SJSA1 (cell line): ENCODE data around the gene ZNF341. TPM values are rescaled to one million over a fixed set of nuclear protein-coding genes. Genes with fewer than 3 reads are reported as not detected.

Experiments used
- DNase-seq, 2 experiments: peaks; one replicate each; pipeline ENCODE4 v3.0.0-alpha.2; 2015 to 2020; ENCODE audit warnings: low spot score in 2 of 2, low read depth in 1 of 2
- H3K27ac ChIP-seq: fragments of 250-450 bp; sonication (Bioruptor Pico); 2 replicates; pipeline ENCODE4 v1.5.1; 2020; ENCODE audit warnings: mild to moderate bottlenecking, moderate library complexity
- H3K27me3 ChIP-seq: fragments of 250-450 bp; sonication (Bioruptor Pico); replicated peaks from 2 replicates; pipeline ENCODE4 v1.5.1; 2020; ENCODE audit warnings: mild to moderate bottlenecking, moderate library complexity
- H3K36me3 ChIP-seq: fragments of 250-450 bp; sonication (Bioruptor Pico); 2 replicates; pipeline ENCODE4 v1.5.1; 2020; ENCODE audit warnings: mild to moderate bottlenecking
- H3K4me1 ChIP-seq: fragments of 250-450 bp; sonication (Bioruptor Pico); replicated peaks from 2 replicates; pipeline ENCODE4 v1.6.1; 2021; ENCODE audit warnings: mild to moderate bottlenecking
- H3K4me3 ChIP-seq: fragments of 250-450 bp; sonication (Bioruptor Pico); 2 replicates; pipeline ENCODE4 v1.5.1; 2020; ENCODE audit warnings: mild to moderate bottlenecking
- H3K9me3 ChIP-seq: fragments of 250-450 bp; sonication (Bioruptor Pico); replicated peaks from 2 replicates; pipeline ENCODE4 v1.5.1; 2020; ENCODE audit warnings: mild to moderate bottlenecking
- total RNA-seq: library from RNA; depleted of rRNA; stranded (reverse); fragments of >200 nt; shearing (Covaris generic); gene quantifications from 2 replicates; pipeline ENCODE4 v1.2.3, GENCODE V29; 2014; rRNA removed

Gene ZNF341
- total RNA-seq, 1 experiment from 2014 or later, result 2.1 TPM

DNA sequence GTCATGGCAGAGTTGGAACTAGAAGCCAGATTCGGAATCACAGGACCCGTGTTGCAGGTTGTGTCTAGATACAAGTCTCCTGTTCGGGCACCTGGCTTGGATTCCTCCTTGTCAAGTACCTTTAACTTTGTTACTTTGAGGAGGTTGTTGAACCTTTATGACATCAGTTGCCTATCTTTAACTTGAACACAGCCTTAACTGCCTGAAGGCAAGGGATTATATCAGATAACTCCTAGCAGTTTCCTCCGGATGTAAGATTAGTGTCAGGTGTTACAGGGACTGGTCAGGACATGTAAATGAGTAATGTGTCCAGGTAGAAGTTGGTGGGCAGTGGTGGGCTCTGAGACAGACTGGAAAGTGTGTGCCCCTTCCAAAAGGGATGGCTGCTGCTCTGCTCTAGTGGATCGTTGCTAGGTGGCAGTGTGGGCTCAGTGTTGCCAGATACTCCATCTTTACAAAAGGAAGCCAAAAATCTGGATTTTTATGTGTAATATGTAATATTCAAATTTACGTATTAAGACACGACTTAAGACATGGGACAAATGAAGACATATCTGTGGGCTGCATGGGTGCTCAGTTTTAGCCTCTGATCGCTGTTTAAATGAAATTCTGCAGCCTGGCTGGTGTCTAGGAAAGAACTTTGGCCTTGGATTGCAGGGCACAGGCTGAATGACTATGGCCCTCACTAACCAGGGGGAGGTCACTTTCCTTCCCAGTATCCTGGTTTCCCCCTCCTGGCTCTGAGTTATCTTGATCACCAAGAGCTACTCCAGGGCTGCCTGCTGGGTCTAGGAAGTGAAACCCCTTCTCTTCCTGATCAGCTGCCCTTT is 106.5 kb downstream of the ZNF341 start:
- no peak overlapping the region for H3K4me3 ChIP-seq
- no peak overlapping the region for H3K27ac ChIP-seq
- no peaks in the 10 kb centered on the region for H3K9me3 ChIP-seq
- H3K4me1 ChIP-seq, result no peaks in the 10 kb centered on the region
- H3K36me3 ChIP-seq, result peaks cover 14% of the 10 kb centered on the region
- H3K27me3 ChIP-seq, result no peaks in the 10 kb centered on the region
- DNase-seq, result no peak

- Histone ChIP-seq H3K27me3 (no peaks in the 10 kb centered on the region), H3K9me3 (no peaks in the 10 kb centered on the region), H3K27ac (no peak overlapping the region), H3K36me3 (peaks cover 6% of the 10 kb centered on the region), H3K4me3 (no peak overlapping the region), H3K4me1 (no peaks in the 10 kb centered on the region)
- DNase-seq, result no peak
These were observed 107.8 kb downstream of the ZNF341 start for GRCh38 chr20:33839591-33839990.

GRCh38 chr20:33840160-33840559 is 108.4 kb downstream of the ZNF341 start:
- no peak for DNase-seq
- H3K4me1 ChIP-seq, result no peaks in the 10 kb centered on the region
- H3K27ac ChIP-seq, result no peak overlapping the region

GRCh38 chr20:33840759-33841435 is 109.1 kb downstream of the ZNF341 start:
- no peak overlapping the region for H3K27ac ChIP-seq
- no peaks in the 10 kb centered on the region for H3K9me3 ChIP-seq
- H3K27me3 ChIP-seq, result no peaks in the 10 kb centered on the region
- H3K36me3 ChIP-seq, result no peaks in the 10 kb centered on the region; the same call in 1 of the 2 replicates
- no peak for DNase-seq
- H3K4me3 ChIP-seq, result no peak overlapping the region
- H3K4me1 ChIP-seq, result no peaks in the 10 kb centered on the region

More at GRCh38 chr20:33840160-33840559, 108.4 kb downstream of the ZNF341 start:
- Histone ChIP-seq H3K27me3 (no peaks in the 10 kb centered on the region), H3K9me3 (no peaks in the 10 kb centered on the region), H3K4me3 (no peak overlapping the region), H3K36me3 (peaks cover 1% of the 10 kb centered on the region)

DNA sequence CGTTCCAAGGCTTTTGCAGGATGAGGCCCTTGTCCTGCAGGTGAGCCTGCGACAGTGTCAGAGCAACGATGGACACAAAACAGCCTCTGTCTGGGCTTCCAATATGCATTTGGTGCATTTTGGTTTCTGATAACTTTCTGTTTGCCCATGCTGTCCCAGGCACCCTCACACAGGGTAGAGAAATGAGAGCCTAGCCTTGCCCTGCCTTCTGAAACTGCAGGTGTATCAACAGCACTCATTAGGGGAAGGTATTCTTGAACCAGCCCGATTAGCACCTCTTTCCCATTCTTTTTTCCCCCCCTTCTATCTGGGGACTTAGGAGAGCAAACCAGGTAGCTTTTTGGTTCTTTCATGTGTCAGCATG is 109.6 kb downstream of the ZNF341 start:
- H3K4me3 ChIP-seq, result no peak overlapping the region
- no peaks in the 10 kb centered on the region for H3K4me1 ChIP-seq
- H3K27me3 ChIP-seq, result no peaks in the 10 kb centered on the region
- DNase-seq, result no peak
- H3K36me3 ChIP-seq, result no peaks in the 10 kb centered on the region; the same call in 1 of the 2 replicates
- H3K27ac ChIP-seq, result no peak overlapping the region
- no peaks in the 10 kb centered on the region for H3K9me3 ChIP-seq

Other genes with a start within 250 kb of the ZNF341 start
- gene CBFA2T2, start 241.9 kb upstream of the ZNF341 start, total RNA-seq, result 6.1 and 8.7 TPM in 2 replicates
- 0.18 TPM in 1 of 2 replicates, not detected in the other for gene C20orf144, start 69.7 kb upstream of the ZNF341 start, total RNA-seq
- gene ACTL10, start 65.1 kb upstream of the ZNF341 start, total RNA-seq, result not detected in 2 replicates
- gene NECAB3, start 57.6 kb upstream of the ZNF341 start, total RNA-seq, result 52.1 and 81.1 TPM in 2 replicates
- 62.1 and 63.9 TPM in 2 replicates for gene E2F1, start 45.6 kb upstream of the ZNF341 start, total RNA-seq
- gene PXMP4, start 11.7 kb upstream of the ZNF341 start, total RNA-seq, result 6.7 and 9.3 TPM in 2 replicates
- 47.9 and 48.9 TPM in 2 replicates for gene CHMP4B, start 79.4 kb downstream of the ZNF341 start, total RNA-seq